GM19395 (cell line): ENCODE measurements around the gene NDFIP2.
"Not testable (repeated sequence)": the region's sequence is repeated elsewhere in the genome, so short reads cannot be mapped to it uniquely, and the experiment has no call there.

Source experiments
- ATAC-seq: cut with Tn5 transposase; IDR thresholded peaks from one replicate; pipeline ENCODE4 v1.9.1; 2021; ENCODE audit warnings: mild to moderate bottlenecking, moderate library complexity; ENCODE audit not compliant: unreplicated experiment

NDFIP2 gene

GRCh38 chr13:79531542-79532254 lies 50.7 kb downstream of the NDFIP2 start:
- ATAC-seq, result no peak

- ATAC-seq, result no peak
These were observed 51.6 kb downstream of the NDFIP2 start for GRCh38 chr13:79532576-79532975.

- ATAC-seq, result no peak
These were observed 52.9 kb downstream of the NDFIP2 start for GRCh38 chr13:79533781-79534400.

- no peak for ATAC-seq
These were observed 53.6 kb downstream of the NDFIP2 start for GRCh38 chr13:79534596-79534995.

GRCh38 chr13:79538757-79539156 lies 57.8 kb downstream of the NDFIP2 start:
- no peak for ATAC-seq

GRCh38 chr13:79540504-79540903 lies 59.5 kb downstream of the NDFIP2 start:
- ATAC-seq, result no peak

GRCh38 chr13:79541426-79542049 lies 60.6 kb downstream of the NDFIP2 start:
- ATAC-seq, result peak; percentile 86

GRCh38 chr13:79543883-79544282 lies 62.9 kb downstream of the NDFIP2 start:
- no peak for ATAC-seq

- no peak for ATAC-seq
These were observed 66.5 kb downstream of the NDFIP2 start for GRCh38 chr13:79547211-79548195.

GRCh38 chr13:79548902-79549301 lies 67.9 kb downstream of the NDFIP2 start:
- ATAC-seq, result no peak

- no peak for ATAC-seq
These were observed 68.6 kb downstream of the NDFIP2 start for GRCh38 chr13:79549355-79550106.

- ATAC-seq, result no peak
These were observed 76.7 kb downstream of the NDFIP2 start for GRCh38 chr13:79557666-79558065.

GRCh38 chr13:79560954-79561353 lies 80.0 kb downstream of the NDFIP2 start:
- no peak for ATAC-seq

GRCh38 chr13:79562557-79562956 lies 81.6 kb downstream of the NDFIP2 start:
- no peak for ATAC-seq

- no peak for ATAC-seq
These were observed 85.2 kb downstream of the NDFIP2 start for GRCh38 chr13:79566118-79566517.

GRCh38 chr13:79571147-79571546 lies 90.2 kb downstream of the NDFIP2 start:
- no peak for ATAC-seq

GRCh38 chr13:79573892-79574291 lies 92.9 kb downstream of the NDFIP2 start:
- not testable (repeated sequence) for ATAC-seq

- no peak for ATAC-seq
These were observed 100.9 kb downstream of the NDFIP2 start for GRCh38 chr13:79581870-79582315.

- no peak for ATAC-seq
These were observed 101.9 kb downstream of the NDFIP2 start for GRCh38 chr13:79582896-79583295.

- ATAC-seq, result no peak
These were observed 104.1 kb downstream of the NDFIP2 start for GRCh38 chr13:79585033-79585432.
